DMS53 (cell line): ENCODE results near the gene RPL13.

Experiments used
- DNase-seq: peaks from one replicate; lab custom pipeline; 2025; lab: John Stamatoyannopoulos, UW

RPL13 gene

DNA sequence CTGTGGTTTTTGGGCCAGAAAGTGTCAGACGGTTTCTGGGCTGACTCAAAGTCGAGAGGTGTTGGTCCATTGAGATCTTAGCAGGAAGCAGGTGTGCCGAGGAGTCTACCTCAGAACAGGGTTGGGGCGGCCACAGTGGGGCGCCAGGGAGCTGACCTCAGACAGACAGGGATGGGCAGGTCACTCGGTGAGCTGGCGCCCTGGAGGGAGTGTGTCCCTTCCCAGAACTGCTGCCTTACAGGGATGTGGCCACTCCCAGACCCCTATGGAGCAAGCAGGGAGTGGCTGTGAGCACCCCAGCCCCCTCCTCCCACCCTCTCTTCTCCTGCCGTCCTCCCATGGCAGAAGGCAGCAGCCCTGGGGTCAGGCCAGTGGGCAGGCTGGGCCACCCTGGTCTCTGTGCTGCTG lies 39.0 kb downstream of the RPL13 start:
- peak; percentile 85 for DNase-seq

DNA sequence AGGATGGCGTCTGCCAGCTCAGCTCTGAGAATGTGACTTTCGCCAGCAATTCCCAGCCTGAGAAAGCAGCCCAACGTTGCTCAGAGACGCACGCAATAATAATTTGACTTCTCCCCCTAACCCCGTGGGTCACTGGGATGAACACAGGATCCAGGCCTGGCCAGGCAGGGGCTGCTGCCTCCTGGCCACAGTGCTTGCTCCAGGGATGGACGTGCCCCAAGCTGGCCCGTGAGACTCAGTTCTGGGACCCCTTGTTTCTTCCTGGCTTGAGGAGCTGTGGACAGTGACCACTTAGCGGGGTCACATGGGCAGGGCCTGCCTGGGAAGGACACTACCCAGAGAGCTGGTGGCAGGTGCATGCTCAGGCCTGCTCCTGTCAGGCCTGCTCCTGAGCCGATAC lies 39.4 kb downstream of the RPL13 start:
- DNase-seq, result no peak

DNA sequence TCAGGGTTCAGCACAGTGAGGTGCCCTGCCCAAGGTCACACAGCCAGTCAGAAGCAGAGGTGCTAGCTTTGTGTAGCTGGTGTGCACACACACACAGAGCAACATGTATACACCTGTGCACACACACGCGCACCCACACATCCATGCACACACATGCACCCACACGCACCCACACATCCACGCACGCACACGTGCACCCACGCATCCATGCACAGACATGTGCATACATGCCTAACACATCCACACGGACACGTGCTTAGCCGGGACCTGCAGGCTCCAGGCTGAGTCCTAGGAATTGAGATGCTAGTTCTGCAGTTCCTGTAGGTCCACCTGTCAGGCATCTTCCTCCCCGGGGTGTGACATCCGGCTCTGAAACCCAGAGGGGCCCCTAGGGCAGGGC lies 39.9 kb downstream of the RPL13 start:
- DNase-seq, result no peak

DNA sequence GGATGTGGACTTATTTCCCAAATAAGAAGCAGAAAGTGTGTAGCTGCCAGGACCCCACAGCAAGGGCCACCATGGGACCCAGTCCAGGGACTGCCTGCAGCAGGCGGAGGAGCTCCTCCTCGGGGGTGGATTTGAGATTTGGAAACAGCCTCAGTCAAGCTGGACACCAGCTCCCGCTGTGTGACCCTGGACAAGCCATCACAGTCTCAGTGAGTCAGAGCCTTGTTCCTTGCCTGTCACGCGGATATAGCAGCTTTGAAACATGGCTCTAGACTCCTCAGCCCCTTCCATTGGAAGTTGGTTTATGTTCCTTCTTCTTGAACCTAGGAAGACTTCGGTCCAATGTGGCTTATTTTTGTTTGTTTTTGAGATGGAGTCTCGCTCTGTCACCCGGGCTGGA lies 40.5 kb downstream of the RPL13 start:
- DNase-seq, result peak; percentile 21

DNA sequence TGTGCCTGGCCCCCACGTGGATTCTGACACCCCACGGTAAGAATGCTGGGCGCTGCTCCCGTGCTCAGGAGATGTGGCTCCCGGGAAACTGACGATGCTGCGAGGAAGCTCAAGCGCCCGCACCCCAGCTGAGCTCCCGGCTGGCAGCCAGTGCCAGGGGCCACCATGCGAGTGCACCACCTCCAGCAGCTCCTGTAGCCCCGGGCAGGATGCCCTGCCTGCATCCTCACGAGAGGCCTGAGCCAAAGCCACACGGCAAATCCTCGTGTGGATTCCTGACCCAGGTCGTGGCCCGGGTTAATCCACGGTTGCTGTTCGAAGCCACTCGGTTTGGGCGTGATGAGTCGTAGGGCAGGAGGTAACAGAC lies 41.4 kb downstream of the RPL13 start:
- no peak for DNase-seq

DNA sequence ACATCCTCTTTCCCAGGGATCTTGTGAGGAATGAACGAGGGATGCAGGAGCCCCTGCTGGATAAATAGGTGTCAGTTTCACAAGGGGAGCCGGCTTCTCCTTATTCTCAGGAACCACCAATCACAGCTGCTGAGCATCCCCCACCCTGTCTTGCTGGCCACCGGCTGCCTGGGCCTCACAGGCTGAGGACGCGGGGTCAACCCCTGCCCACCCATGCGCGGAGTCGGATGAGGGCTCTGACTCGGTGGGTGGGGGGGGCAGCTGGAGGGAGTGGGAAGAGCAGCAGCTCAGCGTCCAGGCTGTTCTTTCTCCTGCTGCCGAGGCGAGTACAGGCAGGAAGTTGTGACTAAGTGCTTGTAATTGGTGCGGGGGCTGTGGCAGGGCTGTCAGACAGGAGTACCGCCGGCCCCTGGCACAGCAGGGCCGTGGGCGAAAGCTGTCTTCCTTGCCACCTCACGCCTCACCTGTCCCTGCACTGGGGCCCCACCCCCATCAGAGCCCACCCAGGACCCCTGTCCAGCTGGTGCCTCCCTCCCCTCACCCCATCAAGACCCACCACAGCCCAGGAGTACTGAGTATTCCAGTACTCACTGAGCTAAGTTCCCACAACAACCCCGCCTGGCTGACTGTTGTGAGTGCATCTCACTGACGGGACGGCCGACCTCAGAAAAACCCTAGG lies 41.9 kb downstream of the RPL13 start:
- DNase-seq, result peak; percentile 26

DNA sequence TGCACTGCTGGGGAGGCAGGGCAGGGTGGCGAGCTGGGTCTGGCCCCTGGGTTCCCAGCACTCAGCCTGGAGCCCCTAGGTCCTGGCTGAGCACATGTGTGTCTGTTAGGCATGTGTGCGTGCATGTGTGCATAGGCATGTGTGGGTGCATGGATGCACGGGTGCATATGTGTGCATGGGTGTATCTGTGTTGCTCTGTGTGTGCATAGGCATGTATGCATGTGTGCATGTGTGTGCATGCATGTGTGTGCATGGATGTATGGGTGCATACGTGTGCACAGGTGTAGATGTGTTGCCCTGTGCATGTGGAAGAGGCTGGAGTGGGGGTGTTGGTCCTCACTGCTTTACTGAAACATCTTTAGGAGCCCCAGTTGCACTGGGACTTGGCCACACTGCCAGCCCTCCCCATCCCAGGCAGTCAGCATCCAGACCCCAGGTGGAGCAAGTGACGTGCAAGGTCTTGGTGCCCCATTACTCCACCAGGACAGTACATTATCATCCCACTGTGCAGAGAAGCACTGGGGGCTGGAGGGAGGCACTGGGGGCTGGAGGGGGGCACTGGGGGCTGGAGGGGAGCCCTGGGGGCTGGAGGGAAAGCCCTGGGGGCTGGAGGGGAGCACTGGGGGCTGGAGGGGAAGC lies 42.6 kb downstream of the RPL13 start:
- no peak for DNase-seq

DNA sequence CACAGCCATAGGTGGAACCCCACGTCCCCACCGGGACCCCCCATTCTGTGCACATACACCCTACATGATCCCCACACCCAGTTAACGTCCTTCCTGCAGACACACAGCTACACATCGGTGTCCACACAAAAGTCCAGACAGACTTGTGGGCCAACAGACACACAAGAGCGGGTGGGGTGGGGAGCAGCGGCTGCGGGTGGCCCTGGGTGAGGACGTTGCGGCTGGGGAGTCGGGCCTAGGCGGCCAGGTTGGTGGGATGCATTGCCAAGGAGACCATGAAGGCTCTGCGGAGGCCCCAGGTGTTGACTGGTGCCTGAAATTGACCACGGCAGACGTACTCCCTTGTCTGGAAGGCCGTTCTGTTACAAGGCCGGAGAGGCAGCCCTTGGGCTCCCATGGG lies 44.3 kb downstream of the RPL13 start:
- DNase-seq, result no peak

DNA sequence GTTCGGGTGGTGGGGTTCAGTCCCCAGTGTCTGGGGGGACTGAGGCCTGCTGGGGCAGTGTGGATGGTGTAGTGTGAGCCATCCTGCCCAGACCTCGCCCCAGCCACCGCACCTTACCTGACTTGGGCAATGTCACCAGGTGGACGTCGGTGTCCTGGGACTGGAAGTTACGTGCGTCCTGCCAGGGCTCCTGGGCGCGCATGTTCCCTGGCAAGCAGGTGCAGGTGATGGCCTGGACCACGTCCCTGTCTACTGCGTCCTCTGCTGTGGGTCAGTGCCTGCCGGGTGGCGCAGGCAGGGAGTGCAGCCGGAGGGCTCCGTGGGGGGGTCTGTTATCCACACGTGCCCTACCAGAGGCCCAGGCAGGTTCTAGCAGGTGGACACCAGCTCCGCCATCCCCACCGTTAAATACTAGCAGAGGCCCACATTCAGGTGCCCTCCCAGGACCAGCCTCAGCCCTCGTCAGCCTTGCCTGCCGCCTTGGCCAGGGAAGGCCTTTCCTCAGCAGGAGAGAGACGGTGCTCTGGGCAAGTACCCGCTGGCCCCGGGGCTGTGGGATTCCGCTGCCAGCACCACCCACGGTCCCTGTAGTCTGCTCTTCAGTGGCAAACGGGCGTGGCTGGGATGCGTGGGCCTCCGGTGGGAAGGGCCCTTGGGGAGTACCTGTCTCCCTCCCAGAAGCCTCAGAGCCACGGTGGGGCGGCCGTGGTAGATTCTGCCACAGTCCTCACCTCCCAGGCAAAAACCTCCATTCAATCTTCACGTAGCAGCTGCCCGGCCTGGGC lies 44.9 kb downstream of the RPL13 start:
- no peak for DNase-seq

DNA sequence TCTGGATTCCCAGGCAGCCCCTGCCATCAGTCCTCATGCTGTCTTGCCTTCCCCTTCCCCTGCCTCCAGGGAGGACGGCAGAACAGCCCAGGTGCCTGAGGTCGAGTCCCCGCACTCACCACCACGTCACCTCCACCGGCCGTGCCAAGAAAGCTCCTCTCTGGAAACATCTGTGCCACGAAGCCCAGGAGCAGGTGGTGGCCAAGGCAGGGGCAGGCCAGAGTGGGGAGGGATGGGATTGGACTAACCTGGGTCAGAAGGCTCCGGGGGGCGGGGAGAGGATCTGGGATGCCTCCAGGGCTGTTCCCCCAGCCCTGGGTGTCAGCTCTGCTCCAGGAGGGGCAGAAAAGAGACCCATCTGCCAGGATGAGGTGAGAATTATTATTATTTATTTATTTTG lies 45.5 kb downstream of the RPL13 start:
- peak; percentile 47 for DNase-seq

DNA sequence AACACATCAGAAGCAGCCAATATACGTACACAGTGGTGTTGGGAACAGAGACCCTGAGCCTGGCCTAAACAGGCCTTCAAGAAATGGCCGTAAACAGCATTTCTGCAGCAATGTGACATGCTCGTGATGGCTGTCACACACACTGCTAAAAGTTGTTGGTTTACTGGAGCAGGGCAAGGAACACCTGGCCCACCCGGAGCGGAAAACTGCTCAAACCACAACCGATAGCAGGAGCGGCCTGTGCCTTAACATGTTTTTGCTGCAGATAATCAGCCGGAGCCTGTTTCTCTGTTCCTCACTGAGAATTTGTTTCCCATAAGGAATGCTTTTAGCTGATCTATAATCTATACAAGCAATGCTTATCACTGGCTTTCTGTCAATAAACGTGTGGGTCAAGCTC lies 47.0 kb downstream of the RPL13 start:
- DNase-seq, result no peak

DNA sequence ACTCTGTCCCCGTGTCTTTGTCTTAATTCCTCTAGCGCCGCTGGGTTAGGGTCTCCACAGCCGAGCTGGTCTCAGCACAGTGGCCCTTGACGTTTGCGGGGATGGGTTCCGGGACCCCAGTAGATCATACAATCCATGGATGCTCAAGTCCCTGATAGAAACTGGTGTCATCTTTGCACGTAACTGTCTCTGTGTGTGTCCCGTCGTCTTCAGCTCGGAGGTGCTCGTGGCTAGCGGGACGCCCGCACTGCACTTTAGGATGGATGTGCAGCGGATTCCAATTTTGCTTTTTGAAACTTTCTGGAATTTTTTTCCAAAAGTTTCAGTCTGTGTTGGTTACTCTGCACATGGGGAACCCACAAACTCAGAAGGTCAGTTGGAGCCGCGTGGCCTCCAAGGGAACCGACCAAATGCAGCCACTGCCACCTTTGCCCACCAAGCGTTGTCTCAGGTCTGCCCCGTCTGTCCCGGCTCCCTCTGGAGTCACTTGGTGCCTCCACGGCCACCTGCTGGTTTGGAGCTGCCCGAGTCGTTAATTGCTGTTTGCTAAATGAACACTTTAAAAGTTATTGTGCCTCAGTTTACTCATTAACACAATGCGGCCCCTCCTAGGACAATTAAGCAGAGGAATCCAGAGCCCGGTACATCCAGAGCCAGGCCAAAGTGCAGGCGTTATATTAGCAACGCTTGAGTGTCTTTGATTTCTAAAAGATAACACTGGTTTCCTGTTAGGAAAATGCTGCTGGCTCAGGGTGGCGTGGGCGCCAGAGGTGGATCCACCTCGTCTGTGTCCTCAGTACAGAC lies 47.7 kb downstream of the RPL13 start:
- no peak for DNase-seq

DNA sequence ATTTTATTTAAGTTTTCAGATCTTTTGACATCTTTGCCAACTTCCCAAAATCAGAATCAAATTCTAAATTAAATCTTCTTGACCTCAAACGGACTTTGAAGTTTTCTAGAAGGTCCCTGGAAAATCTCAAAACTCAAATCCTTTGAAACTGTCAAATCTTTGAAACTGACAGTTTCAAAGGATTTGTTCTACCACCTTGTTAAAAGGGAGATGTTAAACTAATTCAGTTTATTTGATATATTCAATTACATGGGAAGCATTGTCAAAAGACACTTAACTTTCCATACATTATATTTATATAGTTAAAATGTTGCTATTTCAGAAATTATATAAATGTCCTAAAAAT lies 49.6 kb downstream of the RPL13 start:
- no peak for DNase-seq

DNA sequence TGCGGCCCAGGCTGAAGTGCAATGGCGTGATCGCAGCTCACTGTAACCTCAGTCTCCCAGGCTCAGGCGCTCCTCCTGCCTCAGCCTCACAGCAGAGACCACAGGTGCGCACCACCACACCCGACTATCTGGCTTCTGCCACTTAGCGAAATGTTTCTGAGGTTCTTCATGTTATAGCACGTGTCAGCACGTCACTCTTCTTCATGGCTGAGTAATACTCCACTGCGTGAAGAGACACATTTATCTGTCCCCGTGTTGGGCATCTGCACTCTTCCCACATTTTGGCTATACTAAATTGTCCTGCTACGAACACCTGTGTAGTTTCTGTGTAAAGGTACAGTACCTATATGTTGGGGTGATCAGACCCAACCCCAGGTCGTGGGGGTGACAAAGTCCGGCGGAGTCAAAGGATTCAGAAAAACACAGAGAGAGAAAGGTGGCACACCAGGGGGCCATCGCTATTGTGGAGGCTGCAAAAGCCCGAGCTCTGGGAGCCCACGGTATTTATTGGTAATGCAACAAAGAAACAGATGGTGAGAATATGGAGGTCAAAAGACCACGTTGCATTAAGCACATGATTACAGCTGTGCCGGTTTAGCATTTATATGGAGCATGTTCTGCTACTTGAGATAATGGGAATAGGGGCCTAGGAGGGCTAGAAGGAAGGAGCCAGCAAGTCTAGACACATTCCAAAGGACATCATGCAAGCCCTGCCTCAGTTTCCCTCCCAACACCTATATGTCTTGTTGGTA lies 52.1 kb downstream of the RPL13 start:
- no peak for DNase-seq

DNA sequence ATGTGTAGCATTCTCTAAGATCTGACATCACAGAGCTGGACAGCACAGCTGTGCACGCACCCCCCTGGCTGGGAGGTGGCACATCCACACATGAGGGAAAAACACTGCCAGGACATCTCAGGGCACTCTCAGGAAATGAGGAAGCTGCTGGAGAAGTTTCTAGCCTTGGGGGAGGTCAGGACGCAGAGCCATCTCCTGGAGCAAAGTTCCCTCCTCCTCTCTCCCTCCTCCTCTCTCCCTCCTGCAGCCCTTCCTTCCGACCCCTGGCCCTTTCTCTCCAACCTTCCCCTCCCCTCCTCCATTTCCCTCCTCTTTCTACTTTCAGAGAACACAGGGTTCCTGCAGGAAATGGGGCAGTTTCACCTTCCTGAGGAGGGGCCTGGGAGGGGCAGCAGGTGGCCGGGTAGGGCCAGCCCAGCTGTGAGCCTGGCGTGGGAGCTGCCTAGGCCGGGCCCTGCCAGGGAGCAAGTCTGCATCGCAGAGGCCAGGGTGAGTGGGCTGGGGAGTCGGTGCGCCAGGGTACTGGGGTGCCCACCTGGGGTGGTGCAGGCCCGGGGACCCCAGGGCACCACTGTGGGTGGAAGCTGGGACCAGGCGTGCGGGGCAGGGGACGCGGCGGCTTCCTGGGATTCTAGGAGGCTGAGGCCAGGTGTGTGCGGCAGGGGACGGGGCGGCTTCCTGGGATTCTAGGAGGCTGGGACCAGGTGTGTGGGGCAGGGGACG lies 52.9 kb downstream of the RPL13 start, which contains the start of gene DPEP1:
Gene DPEP1, plus strand, starts transcription at position 412 of the 723 bp plus-strand sequence. CDS start 16,769 bp downstream, outside the sequence.
- peak; percentile 18 for DNase-seq

DNA sequence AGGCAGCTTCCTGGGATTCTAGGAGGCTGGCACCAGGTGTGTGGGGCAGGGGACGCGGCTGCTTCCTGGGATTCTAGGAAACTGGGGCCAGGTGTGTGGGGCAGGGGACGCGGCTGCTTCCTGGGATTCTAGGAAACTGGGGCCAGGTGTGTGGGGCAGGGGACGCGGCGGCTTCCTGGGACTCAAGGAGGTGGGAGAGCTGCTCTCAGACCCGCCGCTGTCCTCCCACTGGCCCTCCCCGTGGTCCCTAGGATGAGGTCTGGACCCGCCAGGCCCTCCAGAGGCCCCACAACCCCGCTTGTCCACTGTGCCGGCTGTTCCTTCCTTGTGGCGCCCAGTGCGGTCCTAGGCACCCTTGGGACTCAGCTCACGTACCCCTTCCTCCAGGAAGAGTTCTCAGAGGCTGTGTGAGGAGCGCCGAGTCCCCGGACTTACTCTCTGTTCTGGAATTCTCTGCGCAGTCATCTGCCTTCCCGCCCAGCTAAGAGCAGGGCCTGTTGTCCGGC lies 53.5 kb downstream of the RPL13 start:
- DNase-seq, result no peak
